HS-27A (cell line): ENCODE data around the gene CD96.

Experiments used
- DNase-seq: peaks from one replicate; pipeline ENCODE4 v3.0.0-alpha.2; 2012; ENCODE audit warnings: low read depth, missing footprints

The CD96 gene

DNA sequence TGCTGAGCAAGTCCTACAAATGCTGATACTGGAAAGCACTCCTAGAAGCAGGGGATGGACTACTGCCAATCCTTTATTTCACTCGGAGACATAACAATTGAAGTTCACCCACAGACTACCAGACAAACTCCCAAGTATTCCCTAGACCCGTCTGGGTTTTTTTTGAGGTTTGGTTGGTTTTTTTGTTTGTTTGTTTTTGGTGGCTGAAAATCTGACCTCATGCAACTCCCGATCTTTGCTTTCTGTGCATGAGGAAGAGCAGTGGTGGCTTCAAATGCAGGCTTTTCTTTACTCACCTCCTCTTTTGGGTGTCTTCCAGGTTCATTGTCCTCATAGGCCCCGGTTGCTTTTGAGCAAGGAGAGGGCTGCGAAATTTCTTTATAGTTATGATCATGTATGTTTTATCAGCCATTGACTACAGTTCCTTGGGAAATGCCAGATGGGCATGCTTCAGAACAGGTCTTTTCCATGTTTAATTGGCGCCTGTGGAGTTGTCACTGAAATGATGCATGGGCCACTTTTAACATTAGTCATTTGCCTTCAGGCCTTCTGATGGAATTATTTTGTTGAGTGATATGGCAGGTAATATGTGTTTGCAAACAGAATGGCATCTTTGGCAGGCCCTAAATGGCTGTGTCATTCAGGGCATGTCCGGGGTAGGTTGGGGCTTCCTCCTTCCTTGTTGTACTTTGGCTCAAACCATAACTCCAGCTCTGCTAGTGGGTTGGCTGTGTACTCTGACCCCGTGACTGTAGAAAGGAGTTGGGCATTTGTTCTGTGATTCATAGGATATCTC is 134.4 kb downstream of the CD96 start:
- DNase-seq: peak; percentile 74

DNA sequence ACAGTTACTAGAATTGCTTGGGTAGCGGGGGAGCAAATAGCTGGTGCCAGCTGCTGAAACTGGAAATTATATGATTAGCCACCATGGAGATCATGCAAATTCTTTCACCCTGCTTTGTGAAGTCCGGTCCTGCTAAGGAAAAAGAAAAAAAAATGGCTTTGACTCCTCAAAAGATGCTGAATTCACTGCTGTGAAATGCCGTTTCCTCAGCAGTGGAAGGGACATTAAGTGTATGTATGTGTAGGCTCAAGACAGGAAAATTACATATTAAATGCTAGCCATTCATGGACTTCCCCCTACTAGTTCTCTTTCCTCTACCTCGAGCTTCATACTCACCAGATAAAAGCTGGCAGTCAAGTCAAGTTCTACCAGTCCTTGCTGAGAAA is 135.0 kb downstream of the CD96 start:
- DNase-seq: no peak

DNA sequence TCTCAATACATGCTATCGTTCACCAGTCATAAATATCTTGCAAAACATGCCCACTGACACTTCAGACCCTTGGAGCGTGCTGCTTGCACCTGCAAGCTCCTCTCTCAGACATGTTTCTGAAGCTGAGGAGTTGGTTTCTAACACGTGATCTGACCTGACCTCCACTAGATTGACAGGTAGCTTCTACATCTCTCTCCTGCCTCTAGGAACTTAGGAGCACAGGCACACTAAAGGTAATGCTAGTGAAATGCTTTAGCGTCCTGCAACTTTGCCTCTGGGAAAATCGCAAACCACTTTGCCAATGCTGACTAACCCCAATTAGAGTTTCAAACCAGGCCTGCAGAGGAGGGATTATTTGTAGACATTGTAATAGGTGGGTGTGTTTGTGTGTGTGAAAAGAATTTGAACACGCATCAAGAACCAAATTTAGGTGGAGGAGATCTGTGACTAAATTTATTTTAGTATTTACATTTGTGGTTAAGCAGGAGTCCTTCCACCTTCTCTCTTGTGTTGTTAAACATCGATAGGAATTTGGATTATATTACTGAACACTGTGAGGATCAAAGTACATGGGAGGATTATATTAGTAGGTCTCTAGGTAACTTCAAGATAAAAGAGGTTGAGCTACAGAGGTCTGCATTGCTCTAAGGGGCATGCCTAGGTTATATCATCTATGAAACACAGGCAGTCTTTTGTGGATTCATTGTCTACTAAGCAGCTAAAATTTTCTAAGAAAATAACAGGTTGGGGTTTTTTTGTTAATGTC is 139.8 kb downstream of the CD96 start:
- no peak for DNase-seq

DNA sequence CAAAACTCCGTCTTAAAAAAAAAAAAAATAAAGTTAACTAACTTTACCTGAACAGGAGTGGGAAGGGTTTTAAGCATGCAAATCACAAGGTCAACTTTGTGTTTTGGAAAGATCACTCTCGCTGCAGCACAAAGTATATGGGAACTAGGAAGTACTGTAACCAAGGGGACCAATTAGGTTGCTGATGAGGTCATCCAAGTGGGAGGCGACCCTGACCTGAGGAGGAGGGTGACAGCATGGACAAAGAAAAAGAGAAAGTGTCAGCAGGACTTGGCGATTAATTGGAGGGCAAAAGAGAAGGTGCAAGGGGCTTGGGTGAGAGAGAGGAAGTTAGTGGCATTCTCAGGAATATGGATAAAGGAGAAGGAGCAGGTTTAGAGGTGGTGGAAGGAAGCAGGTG is 142.6 kb downstream of the CD96 start:
- no peak for DNase-seq

DNA sequence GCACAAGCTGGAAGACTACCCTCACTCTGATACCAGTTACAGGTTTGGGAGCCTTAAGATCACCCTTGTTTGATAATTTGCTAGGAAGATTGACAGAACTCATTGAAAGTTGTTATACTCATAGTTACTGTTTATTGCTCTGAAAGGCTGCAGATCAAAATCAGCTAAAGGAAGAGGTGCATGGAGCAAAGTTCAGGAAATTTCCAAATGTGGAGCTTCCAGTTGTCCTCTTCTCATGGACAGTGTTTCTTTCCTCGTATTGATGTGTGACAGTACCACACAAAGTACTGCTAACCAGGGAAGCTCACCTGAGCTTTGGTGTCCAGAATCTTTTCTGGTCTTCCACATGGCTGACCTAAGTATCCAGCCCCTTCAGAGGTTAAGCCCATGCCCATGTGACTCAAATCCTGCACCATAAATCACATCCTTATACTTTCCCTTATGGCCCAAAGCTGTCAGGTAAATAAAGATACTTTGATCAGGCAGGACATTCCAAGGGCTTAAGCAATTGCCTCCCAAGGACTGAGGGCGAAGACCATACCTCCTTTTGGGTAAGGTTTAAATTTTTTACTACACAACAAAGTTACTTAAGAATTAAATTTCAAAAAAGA is 146.3 kb downstream of the CD96 start:
- DNase-seq: no peak

DNA sequence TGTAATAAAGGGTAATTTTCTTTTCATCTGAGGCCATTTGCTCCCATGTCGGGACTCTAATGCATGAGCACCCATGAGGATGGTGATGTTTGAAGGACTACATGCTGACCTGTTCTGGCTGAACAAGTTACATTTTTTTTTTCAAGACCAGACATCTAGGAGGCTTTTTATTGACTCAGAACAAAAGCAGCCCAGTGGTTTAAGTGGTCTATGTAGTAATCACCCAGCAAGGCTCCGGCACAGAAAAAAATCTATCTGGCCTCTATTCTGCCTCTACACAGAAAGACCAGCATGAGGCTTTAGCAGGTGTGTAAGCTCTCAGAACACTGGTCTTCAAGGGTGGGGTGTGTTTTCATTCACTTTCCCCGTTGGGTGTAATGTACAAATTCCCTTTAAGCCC is 148.2 kb downstream of the CD96 start:
- DNase-seq: peak; percentile 63

DNA sequence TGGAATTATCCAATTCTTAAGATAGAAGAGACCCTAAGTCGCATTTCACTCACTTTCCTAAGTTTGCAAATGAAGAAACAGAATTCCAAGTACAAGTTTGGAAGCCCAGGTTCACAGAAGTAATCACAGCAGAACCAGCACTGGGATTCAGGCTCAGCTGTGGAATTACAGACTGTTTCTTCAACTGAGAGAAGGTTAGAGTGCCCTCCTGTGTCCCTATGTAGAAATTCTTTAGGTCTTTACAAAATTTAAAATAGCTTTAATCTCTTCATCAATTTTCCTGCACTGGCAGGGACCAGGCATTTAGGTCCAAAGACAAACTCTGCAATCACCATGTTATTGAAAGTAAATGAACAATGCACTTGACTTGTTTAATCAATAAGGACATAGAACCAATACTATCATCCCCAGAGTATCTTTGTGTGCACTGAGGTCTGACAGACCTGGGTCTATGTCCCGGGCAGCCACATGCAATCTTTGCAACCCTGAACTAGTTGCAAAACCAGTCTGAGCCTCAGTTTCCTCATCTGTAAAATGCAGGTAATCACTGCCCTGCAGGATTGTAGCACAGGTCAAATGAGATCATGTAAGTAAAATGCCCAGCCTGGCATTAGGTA is 149.4 kb downstream of the CD96 start:
- no peak for DNase-seq

DNA sequence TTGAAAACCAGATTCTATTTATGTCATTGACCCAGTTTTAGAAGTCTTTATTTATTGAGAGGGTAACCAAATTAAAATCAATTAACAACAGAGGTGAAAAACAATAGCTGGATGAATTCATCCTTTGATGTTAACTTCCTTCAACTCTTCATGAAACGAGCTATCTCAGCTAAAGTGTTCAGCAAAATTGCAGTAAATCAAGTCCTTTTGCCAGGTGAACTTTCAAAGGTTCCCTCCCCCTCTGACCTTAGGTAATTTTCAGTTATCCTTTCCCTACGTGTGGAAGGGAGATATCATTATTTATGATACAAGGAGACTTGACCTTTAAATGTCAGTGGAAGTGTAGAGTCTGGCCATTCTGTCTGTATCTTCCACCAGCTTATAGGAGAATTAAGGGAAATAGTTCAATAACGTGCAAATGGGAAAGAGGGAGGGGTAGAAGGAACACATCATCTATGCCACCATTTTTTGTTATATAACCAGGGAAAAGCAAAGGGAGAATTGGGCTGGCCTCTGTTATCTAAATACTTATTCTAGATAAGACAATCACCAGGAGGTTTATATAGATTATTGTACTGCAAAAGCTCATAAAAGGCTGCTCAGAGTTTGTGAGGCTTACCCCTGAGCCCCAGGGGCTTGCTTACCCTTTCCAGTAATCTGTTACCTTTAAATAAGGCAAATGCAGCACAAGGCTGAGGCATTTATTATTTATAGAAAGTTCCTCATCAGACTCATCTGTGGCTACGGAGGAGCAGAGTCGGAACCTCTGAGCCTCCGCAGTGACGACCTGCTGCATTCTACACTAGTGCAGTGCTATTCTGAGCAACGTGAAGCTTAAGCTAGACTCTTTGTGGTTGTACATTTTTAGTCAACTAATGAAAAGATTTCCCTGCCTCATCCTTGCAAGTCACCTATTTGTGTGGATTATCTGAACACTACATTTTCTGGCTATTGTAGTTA is 150.9 kb downstream of the CD96 start:
- DNase-seq: no peak

DNA sequence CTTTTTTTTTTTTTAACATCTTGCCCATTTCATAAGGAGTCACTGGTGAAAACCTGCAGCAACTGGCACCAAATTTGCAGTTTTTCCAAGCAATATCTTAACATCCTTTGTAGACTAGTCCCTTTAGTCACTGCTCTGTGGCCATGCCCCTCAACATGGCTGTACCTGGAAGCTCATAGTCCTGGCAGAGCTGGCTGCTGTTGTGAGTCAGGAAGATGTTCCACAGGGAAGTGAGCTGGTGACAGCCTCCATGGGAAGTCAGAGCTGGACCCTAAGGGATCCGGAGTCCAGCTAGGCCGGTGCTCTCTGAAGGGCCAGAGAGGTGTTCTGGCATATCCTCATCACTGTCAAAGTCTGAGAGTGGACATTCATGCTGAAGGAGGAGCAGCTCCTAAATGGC is 152.5 kb downstream of the CD96 start:
- DNase-seq: no peak

DNA sequence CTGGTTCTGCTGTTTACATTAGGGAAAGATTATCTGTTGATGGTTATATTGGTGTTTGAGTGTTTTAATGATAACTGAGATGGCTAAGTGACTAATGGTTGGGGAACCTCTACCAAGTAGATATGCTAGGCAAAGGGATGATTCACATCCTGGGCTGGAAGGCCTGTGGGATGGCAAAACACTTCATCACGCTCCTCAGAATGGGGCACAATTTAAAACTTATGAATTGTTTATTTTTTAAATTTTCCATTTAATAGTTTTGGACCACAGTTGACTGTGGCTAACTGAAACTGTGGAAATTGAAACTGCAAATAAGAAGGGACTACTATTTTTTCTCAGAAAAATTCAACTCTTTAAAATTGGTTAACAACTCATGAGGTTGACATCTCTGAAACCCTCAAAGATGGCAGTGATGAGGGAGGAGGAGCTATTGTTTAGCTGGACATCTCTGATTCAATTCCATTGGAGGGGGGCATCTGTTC is 153.7 kb downstream of the CD96 start:
- peak; percentile 90 for DNase-seq

DNA sequence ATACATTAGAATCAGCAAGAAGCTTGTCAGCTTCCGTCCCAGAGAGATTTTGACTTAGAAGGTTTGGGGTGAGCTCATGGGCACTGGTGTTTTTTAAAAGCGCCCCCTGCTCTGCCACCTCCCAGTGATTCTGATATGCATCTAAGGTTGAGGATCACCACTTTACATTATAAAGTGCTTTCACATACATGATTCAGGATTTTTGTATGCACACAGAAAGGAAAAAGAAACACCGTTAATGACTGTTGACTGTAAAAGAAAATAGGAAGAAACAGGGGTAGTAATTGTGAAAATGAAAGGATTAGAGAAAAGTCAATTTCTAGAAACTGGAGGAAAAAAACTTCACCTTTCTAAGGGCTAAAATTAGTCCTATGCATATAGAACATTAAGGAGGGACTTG is 158.1 kb downstream of the CD96 start:
- no peak for DNase-seq

DNA sequence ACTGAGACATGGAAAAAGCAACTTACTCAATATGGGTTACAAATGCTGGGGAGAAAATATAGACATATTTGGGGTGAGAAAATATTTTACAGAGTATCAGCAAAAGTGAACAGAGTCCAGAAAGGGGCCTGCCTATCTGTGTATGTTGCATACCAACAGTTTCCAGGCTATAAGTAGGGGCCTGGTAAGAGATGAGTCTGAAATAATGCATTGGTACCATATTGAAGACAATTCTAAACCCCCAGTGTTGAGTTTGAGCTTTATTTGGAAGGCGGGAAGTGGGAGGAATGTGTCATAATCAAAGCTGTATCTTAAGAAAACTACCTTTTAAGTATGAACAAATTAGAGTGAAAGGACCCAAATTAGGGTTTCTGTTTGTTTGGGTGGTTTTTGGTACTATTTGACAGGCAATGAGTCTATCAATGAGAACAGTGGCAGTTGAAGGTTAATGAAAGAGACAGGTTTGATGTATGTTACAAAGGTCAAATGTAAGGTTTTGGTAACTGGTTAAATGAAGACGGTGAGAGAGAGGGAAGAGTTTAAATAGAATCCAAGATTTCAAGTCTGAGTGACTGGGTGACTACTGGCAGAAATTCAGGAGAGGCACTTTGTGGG is 159.4 kb downstream of the CD96 start:
- no peak for DNase-seq
